Measurements from ENCODE around the gene LMO1. TPM values are rescaled to one million over a fixed set of nuclear protein-coding genes. Genes with fewer than 3 reads are reported as not detected.

LMO1 gene
- total RNA-seq, 1 experiment from 2014 or later: not detected

GRCh38 chr11:8227156-8228152 lies 36.2 kb downstream of the LMO1 start:
- BruUV-seq (replicated peaks): no TSS peak
- CTCF ChIA-PET: no interaction called here
- H3K27me3 ChIP-seq (ENCODE audit: insufficient read depth, low read depth): no peaks in the 10 kb centered on the region
- intact Hi-C loops (cut with micrococcal nuclease; ENCODE audit: unreplicated experiment): loop anchor here (5.0 to 10.0 kb wide), 2 partner anchors 105 to 737 kb away; partner anchors contain the start of gene TMEM9B
- H3K4me2 ChIP-seq: peak overlapping the region; percentile 7; the same call in 1 of the 2 replicates
- no peak overlapping the region for H2AFZ ChIP-seq
- peaks cover 5% of the 10 kb centered on the region; the same call in 1 of the 2 replicates for H3F3A ChIP-seq (ENCODE audit: insufficient read depth, low read depth)
- H3K79me2 ChIP-seq (ENCODE audit: low read depth): no peaks in the 10 kb centered on the region
- 0 out of 2 replicates have a peak overlapping the region, but pooled peaks have one; percentile 41 for H3K27ac ChIP-seq
- H3K36me3 ChIP-seq (ENCODE audit: low read depth): no peaks in the 10 kb centered on the region
- H4K20me1 ChIP-seq (ENCODE audit: insufficient read depth): no peaks in the 10 kb centered on the region
- POLR2A ChIA-PET (ENCODE audit: unreplicated experiment): interaction anchor here (0.7 kb wide), 1 partner anchor 437 kb away, joined by 3 read pairs; no protein-coding TSS in a partner anchor
- H3K4me1 ChIP-seq (replicated peaks; ENCODE audit: insufficient read depth): peaks cover 19% of the 10 kb centered on the region; the same call in 1 of the 2 replicates
- TF ChIP-seq CTCF (conservative IDR thresholded peaks at IDR 0.05) (no peak), EZH2 (IDR thresholded peaks at IDR 0.05; ENCODE audit: low read depth) (no peak)
- DNase-seq: peak in 1 of 2 experiments; percentile 90
- H3K4me3 ChIP-seq: no peak overlapping the region
- H3K9me3 ChIP-seq (ENCODE audit: insufficient read depth, low read depth): no peaks in the 10 kb centered on the region
- no peaks in the 10 kb centered on the region for H3K9me2 ChIP-seq (ENCODE audit: insufficient read depth)

GRCh38 chr11:8225589-8226036 lies 38.1 kb downstream of the LMO1 start:
- Histone ChIP-seq H3K36me3 (ENCODE audit: low read depth) (no peaks in the 10 kb centered on the region), H3K79me2 (ENCODE audit: low read depth) (no peaks in the 10 kb centered on the region), H3K4me3 (no peak overlapping the region), H4K20me1 (ENCODE audit: insufficient read depth) (no peaks in the 10 kb centered on the region), H3K9me3 (ENCODE audit: insufficient read depth, low read depth) (no peaks in the 10 kb centered on the region), H2AFZ (no peak overlapping the region), H3F3A (ENCODE audit: insufficient read depth, low read depth) (peaks cover 5% of the 10 kb centered on the region; the same call in 1 of the 2 replicates), H3K4me1 (replicated peaks; ENCODE audit: insufficient read depth) (peaks cover 19% of the 10 kb centered on the region; the same call in 1 of the 2 replicates), H3K27ac (no peak overlapping the region), H3K9me2 (ENCODE audit: insufficient read depth) (no peaks in the 10 kb centered on the region), H3K4me2 (no peak overlapping the region), H3K27me3 (ENCODE audit: insufficient read depth, low read depth) (no peaks in the 10 kb centered on the region)
- ChIA-PET CTCF (no interaction called here), POLR2A (ENCODE audit: unreplicated experiment) (no interaction called here)
- BruUV-seq (replicated peaks): no TSS peak
- no peak for TF ChIP-seq EZH2 (IDR thresholded peaks at IDR 0.05; ENCODE audit: low read depth)
- peak; percentile 92 for TF ChIP-seq CTCF (conservative IDR thresholded peaks at IDR 0.05)
- intact Hi-C loops (cut with micrococcal nuclease; ENCODE audit: unreplicated experiment): loop anchor here (1.0 to 10.0 kb wide), 4 partner anchors 39 to 739 kb away; partner anchors contain the start of gene TMEM9B
- peak; percentile 41 to 57 for DNase-seq

- Histone ChIP-seq H3K36me3 (ENCODE audit: low read depth) (no peaks in the 10 kb centered on the region), H3K27me3 (ENCODE audit: insufficient read depth, low read depth) (no peaks in the 10 kb centered on the region), H2AFZ (no peak overlapping the region), H3K4me2 (no peak overlapping the region), H3K4me3 (no peak overlapping the region), H3K4me1 (replicated peaks; ENCODE audit: insufficient read depth) (peaks cover 18% of the 10 kb centered on the region; the same call in 1 of the 2 replicates), H3K27ac (no peak overlapping the region), H3F3A (ENCODE audit: insufficient read depth, low read depth) (peaks cover 5% of the 10 kb centered on the region; the same call in 1 of the 2 replicates), H3K9me2 (ENCODE audit: insufficient read depth) (no peaks in the 10 kb centered on the region), H3K79me2 (ENCODE audit: low read depth) (no peaks in the 10 kb centered on the region), H4K20me1 (ENCODE audit: insufficient read depth) (no peaks in the 10 kb centered on the region), H3K9me3 (ENCODE audit: insufficient read depth, low read depth) (no peaks in the 10 kb centered on the region)
- BruUV-seq (replicated peaks): no TSS peak
- no peak for DNase-seq
- intact Hi-C loops (cut with micrococcal nuclease; ENCODE audit: unreplicated experiment): loop anchor here (1.0 to 10.0 kb wide), 4 partner anchors 40 to 740 kb away; partner anchors contain the start of gene TMEM9B
- POLR2A ChIA-PET (ENCODE audit: unreplicated experiment): no interaction called here
- no peak for TF ChIP-seq CTCF (conservative IDR thresholded peaks at IDR 0.05)
- no peak for TF ChIP-seq EZH2 (IDR thresholded peaks at IDR 0.05; ENCODE audit: low read depth)
- CTCF ChIA-PET: interaction anchor here (0.6 to 0.7 kb wide), 2 partner anchors 45 to 773 kb away, joined by 3 to 4 read pairs; no protein-coding TSS in a partner anchor
Observed at GRCh38 chr11:8224711-8225110, 39.0 kb downstream of the LMO1 start.

All from PC-9 (cell line).